Smooth muscle cell (in vitro differentiated cells): ENCODE measurements around the gene EBF4. TPM values are rescaled to one million over a fixed set of nuclear protein-coding genes. Genes with fewer than 3 reads are reported as not detected.
A peak's percentile ranks its signal among the peaks of the same experiment; 100 is the strongest.

ENCODE experiments used
- DNase-seq: peaks from one replicate; lab custom pipeline; 2025; ENCODE audit not compliant: unreplicated experiment; lab: John Stamatoyannopoulos, UW
- H2AFZ ChIP-seq: fragments of 200-600 bp; sonication (generic); 2 replicates; pipeline ENCODE4 v1.6.0; 2016; ENCODE audit warnings: antibody characterized with exemption, low read depth, mild to moderate bottlenecking
- H3F3A ChIP-seq: fragments of 200-600 bp; sonication (generic); 2 replicates; pipeline ENCODE4 v1.6.0; 2017; ENCODE audit warnings: antibody characterized with exemption, low read depth
- H3K27ac ChIP-seq: fragments of 200-600 bp; sonication (generic); 2 replicates; pipeline ENCODE4 v1.5.1; 2016; ENCODE audit warnings: low read depth, mild to moderate bottlenecking
- H3K27me3 ChIP-seq: fragments of 200-600 bp; sonication (generic); 2 replicates; pipeline ENCODE4 v1.6.1; 2016; ENCODE audit warnings: low read depth, mild to moderate bottlenecking
- H3K36me3 ChIP-seq: fragments of 200-600 bp; sonication (generic); 2 replicates; pipeline ENCODE4 v1.5.1; 2016; ENCODE audit warnings: low read depth
- H3K4me1 ChIP-seq: fragments of 200-600 bp; sonication (generic); 2 replicates; pipeline ENCODE4 v1.5.1; 2016; ENCODE audit warnings: low read depth
- H3K4me2 ChIP-seq: fragments of 200-600 bp; sonication (generic); 2 replicates; pipeline ENCODE4 v1.6.0; 2016; ENCODE audit warnings: mild to moderate bottlenecking
- H3K4me3 ChIP-seq: fragments of 200-600 bp; sonication (generic); 2 replicates; pipeline ENCODE4 v1.5.1; 2016; ENCODE audit warnings: mild to moderate bottlenecking
- H3K79me2 ChIP-seq: fragments of 200-600 bp; sonication (generic); 2 replicates; pipeline ENCODE4 v1.6.0; 2016; ENCODE audit warnings: low read depth, mild to moderate bottlenecking
- H3K9ac ChIP-seq: fragments of 200-600 bp; sonication (generic); 2 replicates; pipeline ENCODE4 v1.6.0; 2016; ENCODE audit warnings: low read depth
- H3K9me3 ChIP-seq: fragments of 200-600 bp; sonication (generic); replicated peaks from 2 replicates; pipeline ENCODE4 v1.5.1; 2016; ENCODE audit warnings: low read depth
- H4K20me1 ChIP-seq: fragments of 200-600 bp; sonication (generic); 2 replicates; pipeline ENCODE4 v1.6.0; 2016; ENCODE audit warnings: low read depth
- WGBS: methylation state at CpG from one replicate; pipeline ENCODE4 v1.1.7; 2016; ENCODE audit warnings: low lambda C conversion rate; 5-methylcytosine and 5-hydroxymethylcytosine counted together
- polyA plus RNA-seq: library from polyadenylated mRNA; unstranded; fragments of >200 nt; fragmentation: Nextera tagmentation; extraction: Ambion mirVana; gene quantifications from 2 replicates; pipeline ENCODE4 v1.2.1, GENCODE V29; 2016
- total RNA-seq: library from RNA; depleted of rRNA; stranded (reverse); fragments of >200 nt; gene quantifications from 2 replicates; pipeline ENCODE4 v1.2.3, GENCODE V29; 2014
- TF ChIP-seq, protein P1 (sequence below): fragments of 200-600 bp; sonication (generic); IDR thresholded peaks from 2 replicates; pipeline ENCODE4 v1.5.1; 2017; ENCODE audit warnings: borderline replicate concordance, mild to moderate bottlenecking, antibody characterized with exemption; ENCODE audit not compliant: insufficient read depth, poor library complexity, severe bottlenecking

The EBF4 gene
- total and polyA plus RNA-seq, 2 experiments from 2014 or later = 8.2 to 19.0 TPM

DNA sequence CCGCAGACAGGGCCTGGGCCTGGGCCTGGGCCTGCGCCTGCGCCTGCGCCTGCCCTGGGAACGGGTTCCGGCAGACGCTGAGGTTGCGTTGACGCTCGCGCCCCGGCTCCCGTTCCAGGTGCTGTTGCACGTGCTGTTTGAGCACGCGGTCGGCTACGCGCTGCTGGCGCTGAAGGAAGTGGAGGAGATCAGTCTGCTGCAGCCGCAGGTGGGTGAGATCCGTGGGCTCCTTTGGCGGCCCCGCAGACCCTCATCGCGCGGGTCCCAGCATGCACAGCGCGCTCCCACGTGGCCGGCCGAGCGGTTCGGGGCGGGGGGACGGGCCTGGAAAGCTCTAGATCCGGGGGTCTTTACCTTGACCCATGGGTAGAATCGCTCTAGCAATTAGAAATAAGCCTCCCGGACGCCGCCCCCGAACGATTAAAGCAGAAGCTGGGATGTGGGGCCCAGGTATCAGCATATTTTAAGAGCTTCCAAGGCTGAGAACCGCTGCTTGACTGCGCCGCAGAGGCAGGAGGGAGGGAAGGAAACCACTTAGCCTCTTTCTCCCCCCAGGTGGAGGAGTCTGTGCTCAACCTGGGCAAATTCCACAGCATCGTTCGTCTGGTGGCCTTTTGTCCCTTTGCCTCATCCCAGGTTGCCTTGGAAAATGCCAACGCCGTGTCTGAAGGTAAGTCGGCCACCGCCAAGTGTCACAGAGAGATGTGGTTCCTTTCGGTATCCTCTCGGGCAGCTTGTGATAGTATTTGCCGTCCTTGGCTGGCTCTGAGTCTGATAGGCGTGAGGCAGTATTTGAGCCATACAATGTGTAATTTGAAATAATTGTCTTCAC is 39.6 kb upstream of the EBF4 start:
- peaks cover 17% of the 10 kb centered on the region for H3K4me1 ChIP-seq
- peak overlapping the region; percentile 93 for H3K4me3 ChIP-seq
- WGBS = under 1% methylated on average over 53 of the region's 56 CpGs
- peak overlapping the region; percentile 14 for H3K27ac ChIP-seq
- no peak for DNase-seq
- H3F3A ChIP-seq = peaks cover 21% of the 10 kb centered on the region
- H4K20me1 ChIP-seq = peaks cover 30% of the 10 kb centered on the region
- no peaks in the 10 kb centered on the region for H3K27me3 ChIP-seq
- H3K9me3 ChIP-seq = no peaks in the 10 kb centered on the region
- no peaks in the 10 kb centered on the region for H3K36me3 ChIP-seq
- peaks cover 35% of the 10 kb centered on the region for H3K79me2 ChIP-seq
- peak overlapping the region; percentile 76 for H3K9ac ChIP-seq
- peak overlapping the region; percentile 81 for H2AFZ ChIP-seq
- TF ChIP-seq, protein P1, sequence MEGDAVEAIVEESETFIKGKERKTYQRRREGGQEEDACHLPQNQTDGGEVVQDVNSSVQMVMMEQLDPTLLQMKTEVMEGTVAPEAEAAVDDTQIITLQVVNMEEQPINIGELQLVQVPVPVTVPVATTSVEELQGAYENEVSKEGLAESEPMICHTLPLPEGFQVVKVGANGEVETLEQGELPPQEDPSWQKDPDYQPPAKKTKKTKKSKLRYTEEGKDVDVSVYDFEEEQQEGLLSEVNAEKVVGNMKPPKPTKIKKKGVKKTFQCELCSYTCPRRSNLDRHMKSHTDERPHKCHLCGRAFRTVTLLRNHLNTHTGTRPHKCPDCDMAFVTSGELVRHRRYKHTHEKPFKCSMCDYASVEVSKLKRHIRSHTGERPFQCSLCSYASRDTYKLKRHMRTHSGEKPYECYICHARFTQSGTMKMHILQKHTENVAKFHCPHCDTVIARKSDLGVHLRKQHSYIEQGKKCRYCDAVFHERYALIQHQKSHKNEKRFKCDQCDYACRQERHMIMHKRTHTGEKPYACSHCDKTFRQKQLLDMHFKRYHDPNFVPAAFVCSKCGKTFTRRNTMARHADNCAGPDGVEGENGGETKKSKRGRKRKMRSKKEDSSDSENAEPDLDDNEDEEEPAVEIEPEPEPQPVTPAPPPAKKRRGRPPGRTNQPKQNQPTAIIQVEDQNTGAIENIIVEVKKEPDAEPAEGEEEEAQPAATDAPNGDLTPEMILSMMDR = no peak
- H3K4me2 ChIP-seq = peak overlapping the region; percentile 88

- no peak for DNase-seq
- peaks cover 17% of the 10 kb centered on the region for H3K4me1 ChIP-seq
- H3K79me2 ChIP-seq = peaks cover 35% of the 10 kb centered on the region
- no peaks in the 10 kb centered on the region for H3K27me3 ChIP-seq
- peak overlapping the region; percentile 93 for H3K4me3 ChIP-seq
- H3K9ac ChIP-seq = peak overlapping the region; percentile 76
- H3K4me2 ChIP-seq = peak overlapping the region; percentile 88
- WGBS = 40% methylated on average over 24 of the region's 24 CpGs
- H3K36me3 ChIP-seq = no peaks in the 10 kb centered on the region
- H3K9me3 ChIP-seq = no peaks in the 10 kb centered on the region
- TF ChIP-seq, protein P1 = no peak
- peak overlapping the region; percentile 14 for H3K27ac ChIP-seq
- no peak overlapping the region for H2AFZ ChIP-seq
- peaks cover 30% of the 10 kb centered on the region for H4K20me1 ChIP-seq
- H3F3A ChIP-seq = peaks cover 29% of the 10 kb centered on the region
Observed at GRCh38 chr20:2653556-2654383, 38.8 kb upstream of the EBF4 start.

DNA sequence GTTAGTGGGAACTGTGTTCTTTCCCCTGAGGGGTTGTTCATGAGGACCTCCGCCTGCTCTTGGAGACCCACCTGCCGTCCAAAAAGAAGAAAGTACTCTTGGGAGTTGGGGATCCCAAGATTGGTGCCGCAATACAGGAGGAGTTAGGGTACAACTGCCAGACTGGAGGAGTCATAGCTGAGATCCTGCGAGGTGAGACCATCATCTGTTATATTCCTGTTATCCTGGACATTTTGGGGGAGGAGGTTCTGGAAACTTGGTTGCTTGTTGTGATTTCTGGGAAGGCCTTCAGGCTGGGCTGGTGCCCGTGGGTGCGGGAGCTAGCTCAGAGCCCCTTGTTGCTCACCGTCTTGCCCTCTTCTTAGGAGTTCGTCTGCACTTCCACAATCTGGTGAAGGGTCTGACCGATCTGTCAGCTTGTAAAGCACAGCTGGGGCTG is 38.2 kb upstream of the EBF4 start:
- TF ChIP-seq, protein P1 = no peak
- Histone ChIP-seq H3K79me2 (peaks cover 35% of the 10 kb centered on the region), H3K27me3 (no peaks in the 10 kb centered on the region), H3K4me3 (peak overlapping the region; percentile 93), H3K4me1 (peaks cover 17% of the 10 kb centered on the region), H3K4me2 (peak overlapping the region; percentile 88), H4K20me1 (peaks cover 30% of the 10 kb centered on the region), H3K9ac (peak overlapping the region; percentile 76), H3K36me3 (no peaks in the 10 kb centered on the region), H2AFZ (no peak overlapping the region), H3K27ac (no peak overlapping the region), H3F3A (peaks cover 33% of the 10 kb centered on the region), H3K9me3 (no peaks in the 10 kb centered on the region)
- WGBS = 88% methylated on average over 9 of the region's 9 CpGs
- DNase-seq = no peak
